Activated CD4-positive, CD25-positive, alpha-beta regulatory T cell (primary cell): ENCODE measurements around the gene RBCK1.
"Not testable (repeated sequence)": the region's sequence is repeated elsewhere in the genome, so short reads cannot be mapped to it uniquely, and the experiment has no call there.

ENCODE experiments used
- DNase-seq, 4 experiments: peaks; one replicate each; lab custom pipeline; 2025; lab: John Stamatoyannopoulos, UW

Gene RBCK1

GRCh38 chr20:376089-376488 lies 32.0 kb upstream of the RBCK1 start:
- no peak for DNase-seq

GRCh38 chr20:376750-377149 lies 31.3 kb upstream of the RBCK1 start:
- no peak for DNase-seq

DNA sequence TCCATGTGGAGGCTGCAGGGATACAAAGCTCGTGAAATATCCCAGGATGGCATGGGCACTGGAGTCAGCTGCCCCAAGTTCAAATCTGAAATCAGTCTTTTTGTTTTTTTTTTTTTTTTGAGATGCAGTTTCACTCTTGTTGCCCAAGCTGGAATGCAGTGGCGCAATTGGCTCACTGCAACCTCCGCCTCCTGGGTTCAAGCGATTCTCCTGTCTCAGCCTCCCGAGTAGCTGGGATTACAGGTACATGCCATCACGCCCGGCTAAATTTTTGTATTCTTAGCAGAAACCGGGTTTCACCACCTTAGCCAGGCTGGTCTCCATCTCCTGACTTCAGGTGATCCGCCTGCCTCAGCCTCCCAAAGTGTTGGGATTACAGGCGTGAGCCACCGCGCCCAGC lies 30.5 kb upstream of the RBCK1 start:
- not testable (repeated sequence) for DNase-seq

DNA sequence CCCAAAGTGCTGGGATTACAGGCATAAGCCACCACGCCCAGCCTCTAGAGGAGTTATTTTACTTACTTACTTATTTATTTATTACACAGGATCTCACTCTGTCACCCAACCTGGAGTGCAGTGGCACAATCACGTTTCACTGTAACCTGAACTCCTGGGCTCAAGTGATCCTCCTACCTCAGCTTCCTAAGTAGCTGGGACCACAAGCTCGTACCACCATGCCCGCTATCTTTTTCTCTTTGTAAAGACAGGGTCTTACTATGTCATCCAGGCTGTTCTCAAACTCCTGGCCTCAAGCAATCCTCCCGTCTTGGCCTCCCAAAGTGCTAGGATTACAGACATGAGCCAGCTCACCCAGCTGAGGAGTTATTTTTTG lies 29.1 kb upstream of the RBCK1 start:
- DNase-seq, result no peak

- peak; percentile 33 to 54 (median 48) for DNase-seq
These were observed 27.1 kb upstream of the RBCK1 start for GRCh38 chr20:380763-381580.

DNA sequence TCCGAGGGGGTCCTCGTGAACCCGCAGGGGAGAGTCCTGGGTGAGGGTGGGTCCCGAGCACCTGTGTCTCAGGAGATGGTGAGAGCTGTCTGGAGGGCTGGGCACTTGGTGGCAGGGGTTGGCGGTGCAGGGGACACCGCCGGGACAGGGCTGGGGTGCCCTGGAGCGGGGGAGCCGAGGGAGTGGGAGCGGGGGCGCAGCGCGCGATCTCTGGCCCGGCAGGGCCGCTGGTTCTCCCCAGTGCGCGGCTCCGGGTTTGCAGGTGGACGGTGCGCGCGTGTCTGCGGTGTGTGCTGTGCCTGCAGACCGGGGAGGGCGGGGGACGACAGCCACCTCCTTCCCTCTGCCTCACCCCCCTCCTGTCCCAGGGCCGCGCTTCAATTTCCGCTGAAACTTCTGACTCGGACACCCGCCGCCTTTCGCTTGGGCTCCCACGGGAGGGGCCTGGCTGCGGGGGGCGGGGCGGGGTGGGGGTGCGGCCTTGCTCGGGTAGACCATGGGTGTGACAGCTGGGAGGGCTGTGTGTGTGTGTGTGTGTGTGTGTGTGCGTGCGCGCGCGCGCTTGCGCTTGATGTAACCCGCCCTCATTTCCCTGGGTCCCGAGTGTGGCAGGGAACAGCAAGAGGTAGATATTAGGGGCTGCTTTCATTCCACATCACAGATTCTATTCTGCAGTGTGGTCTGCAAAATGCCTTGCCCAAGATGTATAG lies 26.4 kb upstream of the RBCK1 start:
- peak; percentile 42 to 56 (median 50) for DNase-seq

- no peak for DNase-seq
These were observed 25.6 kb upstream of the RBCK1 start for GRCh38 chr20:382291-383115.

DNA sequence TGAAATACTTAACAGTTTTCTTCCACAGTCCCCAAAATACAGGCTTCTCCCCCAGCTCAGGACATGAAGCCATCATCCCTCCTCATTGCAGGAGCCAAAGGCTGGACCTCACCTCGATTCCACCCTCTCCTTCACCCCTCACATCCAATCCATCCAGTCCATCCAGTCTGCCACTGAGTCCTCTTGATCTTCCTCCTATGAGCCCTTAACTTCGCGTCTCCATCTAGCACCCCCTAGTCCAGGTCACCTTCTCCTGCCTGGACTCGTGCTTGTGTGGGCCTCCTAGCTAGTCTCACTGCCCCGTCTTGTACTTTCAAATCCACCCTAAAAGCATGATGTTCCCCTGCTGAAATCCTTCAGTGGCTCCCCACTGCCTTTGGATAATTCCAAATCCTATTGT lies 24.2 kb upstream of the RBCK1 start:
- DNase-seq, result no peak

GRCh38 chr20:384723-385122 lies 23.4 kb upstream of the RBCK1 start:
- no peak for DNase-seq

DNA sequence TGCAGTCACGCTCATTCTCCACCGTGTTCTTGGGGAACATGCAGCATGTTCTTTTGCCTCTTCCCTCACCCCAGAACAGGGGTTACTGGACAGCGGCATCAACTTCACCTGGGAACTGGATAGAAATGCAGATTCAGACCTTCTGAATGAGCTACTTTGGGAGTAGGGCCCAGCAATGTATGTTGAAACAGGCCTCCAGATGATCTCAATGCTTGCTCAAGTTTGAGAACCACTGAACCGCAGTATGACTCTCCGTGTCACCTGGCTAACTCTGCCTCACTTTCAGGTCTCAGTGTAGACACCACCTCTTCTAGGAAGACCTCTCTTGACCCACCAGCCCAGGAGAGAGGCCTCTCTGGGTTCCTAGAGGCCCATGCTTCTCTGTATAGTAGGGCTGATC lies 22.7 kb upstream of the RBCK1 start:
- no peak for DNase-seq

DNA sequence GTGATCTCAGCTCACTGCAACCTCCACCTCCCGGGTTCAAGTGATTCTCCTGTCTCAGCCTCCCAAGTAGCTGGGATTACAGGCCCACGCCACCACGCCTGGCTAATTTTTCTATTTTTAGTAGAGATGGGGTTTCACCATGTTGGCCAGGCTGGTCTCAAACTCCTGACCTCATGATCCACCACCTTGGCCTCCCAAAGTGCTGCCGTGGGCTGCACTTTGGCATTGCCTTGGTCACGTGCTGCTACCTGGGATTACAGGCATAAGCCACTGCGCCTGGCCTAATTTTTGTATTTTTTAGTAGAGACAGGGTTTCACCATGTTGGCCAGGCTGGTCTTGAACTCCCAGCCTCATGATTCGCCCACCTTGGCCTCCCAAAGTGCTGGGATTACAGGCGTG lies 21.5 kb upstream of the RBCK1 start:
- not testable (repeated sequence) for DNase-seq

GRCh38 chr20:387520-387919 lies 20.6 kb upstream of the RBCK1 start:
- DNase-seq, result no peak

- no peak for DNase-seq
These were observed 19.8 kb upstream of the RBCK1 start for GRCh38 chr20:388034-388994.

DNA sequence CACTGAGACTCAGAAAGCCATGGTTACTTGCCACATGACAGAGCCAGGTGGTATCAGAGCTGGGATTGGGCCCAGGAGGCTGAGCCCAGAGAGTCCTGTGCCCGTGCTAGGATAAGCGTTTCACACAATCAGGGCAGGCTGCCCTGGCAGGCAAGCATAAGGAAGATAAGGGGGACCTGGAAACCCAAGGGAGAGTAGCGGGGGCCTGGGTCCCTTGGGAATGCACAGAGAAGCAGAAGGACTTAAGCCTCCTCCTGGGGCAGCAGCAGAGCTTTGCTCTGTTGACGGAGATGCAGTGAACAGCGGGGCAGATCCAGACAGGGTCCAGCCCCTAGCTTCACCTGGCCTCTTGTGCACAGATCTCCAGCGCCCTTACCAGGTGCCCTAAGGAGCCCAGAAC lies 18.9 kb upstream of the RBCK1 start:
- DNase-seq, result no peak

DNA sequence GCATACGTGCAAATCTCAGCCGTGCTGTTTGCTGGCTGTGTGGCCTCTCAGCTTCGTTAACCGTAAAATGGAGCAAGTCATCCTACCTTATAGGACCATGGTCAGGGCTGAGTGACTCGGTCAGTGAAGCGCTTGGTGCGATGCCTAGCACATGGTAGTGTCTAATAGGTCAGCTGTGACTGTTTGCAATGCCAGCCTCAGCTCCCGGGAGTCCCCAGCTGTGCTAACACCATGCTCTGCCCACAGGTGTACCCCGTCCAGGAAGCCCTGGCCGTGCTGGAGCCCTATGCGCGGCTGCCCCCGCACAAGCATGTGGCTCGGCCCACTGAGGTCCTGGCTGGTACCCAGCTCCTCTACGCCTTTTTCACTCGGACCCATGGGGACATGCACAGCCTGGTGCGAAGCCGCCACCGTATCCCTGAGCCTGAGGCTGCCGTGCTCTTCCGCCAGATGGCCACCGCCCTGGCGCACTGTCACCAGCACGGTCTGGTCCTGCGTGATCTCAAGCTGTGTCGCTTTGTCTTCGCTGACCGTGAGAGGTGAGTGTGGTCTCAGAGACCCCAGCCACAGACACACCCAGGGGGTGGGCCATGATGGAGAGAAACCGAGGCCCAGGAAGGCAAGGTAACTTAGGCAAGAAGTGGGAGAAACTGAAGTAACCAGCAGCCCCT lies 16.9 kb upstream of the RBCK1 start:
- DNase-seq, result no peak

DNA sequence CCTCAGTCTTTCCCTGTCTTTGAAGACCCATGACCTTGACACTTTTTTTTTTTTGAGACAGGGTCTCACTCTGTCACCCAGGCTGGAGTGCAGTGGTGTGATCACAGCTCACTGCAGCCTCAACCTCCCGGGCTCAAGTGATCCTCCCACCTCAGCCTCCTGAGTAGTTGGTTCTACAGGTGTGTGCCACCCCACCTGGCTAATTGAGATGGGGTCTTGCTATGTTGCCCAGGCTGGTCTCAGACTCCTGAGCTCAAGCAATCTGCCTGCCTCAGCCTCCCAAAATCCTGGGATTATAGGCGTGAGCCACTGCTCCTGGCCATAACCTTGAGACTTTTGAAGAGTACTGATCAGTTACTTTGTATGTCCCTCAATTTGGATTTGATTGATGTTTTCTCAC lies 14.8 kb upstream of the RBCK1 start:
- not testable (repeated sequence) for DNase-seq

- DNase-seq, result no peak
These were observed 11.9 kb upstream of the RBCK1 start for GRCh38 chr20:396252-396618.

GRCh38 chr20:396619-397431 lies 11.3 kb upstream of the RBCK1 start:
- DNase-seq, result no peak

GRCh38 chr20:397432-398237 lies 10.5 kb upstream of the RBCK1 start:
- DNase-seq, result no peak
